Measurements from ENCODE around the gene FAM168B. TPM values are rescaled to one million over a fixed set of nuclear protein-coding genes. Genes with fewer than 3 reads are reported as not detected.

The FAM168B gene
- total RNA-seq, 1 experiment from 2014 or later: 119 TPM

DNA sequence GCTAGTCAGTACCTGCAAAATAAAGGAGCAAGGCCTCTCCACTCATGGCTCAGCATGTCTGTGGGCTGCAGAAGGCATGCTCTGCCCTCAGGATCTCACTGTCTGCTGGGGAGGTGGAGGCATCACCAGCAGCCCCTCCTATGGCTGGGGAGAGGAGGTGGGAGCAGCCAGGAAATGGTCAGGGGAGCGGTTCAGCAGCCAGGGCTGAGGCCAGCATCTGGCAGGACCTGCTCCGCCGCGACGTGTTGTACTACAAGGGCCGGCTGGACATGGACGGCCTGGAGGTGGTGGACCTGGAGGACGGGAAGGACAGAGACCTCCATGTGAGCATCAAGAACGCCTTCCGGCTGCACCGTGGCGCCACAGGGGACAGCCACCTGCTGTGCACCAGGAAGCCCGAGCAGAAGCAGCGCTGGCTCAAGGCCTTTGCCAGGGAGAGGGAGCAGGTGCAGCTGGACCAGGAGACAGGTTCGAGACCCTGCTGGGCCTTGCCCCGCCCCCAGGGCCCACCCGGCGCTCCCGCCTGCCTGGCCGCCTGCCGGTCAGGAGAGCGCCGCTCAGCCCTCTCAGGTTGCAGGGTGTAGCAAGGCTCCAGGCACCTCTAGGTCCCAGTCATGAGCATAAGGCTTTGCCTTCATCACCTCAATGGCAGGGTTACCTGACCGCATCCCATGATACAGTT, 49.0 kb downstream of the FAM168B start:
- CTCF ChIA-PET: no interaction called here
- Histone ChIP-seq H3K4me1 (no peaks in the 10 kb centered on the region), H3K4me3 (ENCODE audit: low read depth, low read length) (no peak overlapping the region), H3K27me3 (replicated peaks; ENCODE audit: control insufficient read depth, insufficient read depth, low read length) (no peaks in the 10 kb centered on the region), H3K9me3 (no peaks in the 10 kb centered on the region), H3K36me3 (ENCODE audit: control insufficient read depth, insufficient read depth, low read length) (peaks cover 2% of the 10 kb centered on the region; the same call in 1 of the 2 replicates)
- POLR2A ChIA-PET: no interaction called here
- Mint-ChIP-seq H3K27me3 (ENCODE audit: insufficient read depth, unreplicated experiment) (no peaks in the 10 kb centered on the region), H3K4me1 (ENCODE audit: low read depth, unreplicated experiment) (no peaks in the 10 kb centered on the region), H3K9me3 (ENCODE audit: unreplicated experiment) (no peaks in the 10 kb centered on the region), H3K36me3 (ENCODE audit: insufficient read depth, unreplicated experiment) (peaks cover 34% of the 10 kb centered on the region), H3K4me3 (ENCODE audit: unreplicated experiment) (no peak overlapping the region), H3K27ac (ENCODE audit: unreplicated experiment) (peak overlapping the region; percentile 6)
- no TSS peak for BruUV-seq (replicated peaks)
- no peak for DNase-seq
- TF ChIP-seq, protein P1, sequence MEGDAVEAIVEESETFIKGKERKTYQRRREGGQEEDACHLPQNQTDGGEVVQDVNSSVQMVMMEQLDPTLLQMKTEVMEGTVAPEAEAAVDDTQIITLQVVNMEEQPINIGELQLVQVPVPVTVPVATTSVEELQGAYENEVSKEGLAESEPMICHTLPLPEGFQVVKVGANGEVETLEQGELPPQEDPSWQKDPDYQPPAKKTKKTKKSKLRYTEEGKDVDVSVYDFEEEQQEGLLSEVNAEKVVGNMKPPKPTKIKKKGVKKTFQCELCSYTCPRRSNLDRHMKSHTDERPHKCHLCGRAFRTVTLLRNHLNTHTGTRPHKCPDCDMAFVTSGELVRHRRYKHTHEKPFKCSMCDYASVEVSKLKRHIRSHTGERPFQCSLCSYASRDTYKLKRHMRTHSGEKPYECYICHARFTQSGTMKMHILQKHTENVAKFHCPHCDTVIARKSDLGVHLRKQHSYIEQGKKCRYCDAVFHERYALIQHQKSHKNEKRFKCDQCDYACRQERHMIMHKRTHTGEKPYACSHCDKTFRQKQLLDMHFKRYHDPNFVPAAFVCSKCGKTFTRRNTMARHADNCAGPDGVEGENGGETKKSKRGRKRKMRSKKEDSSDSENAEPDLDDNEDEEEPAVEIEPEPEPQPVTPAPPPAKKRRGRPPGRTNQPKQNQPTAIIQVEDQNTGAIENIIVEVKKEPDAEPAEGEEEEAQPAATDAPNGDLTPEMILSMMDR (IDR thresholded peaks at IDR 0.05; ENCODE audit: insufficient read depth in 1 of 2, low read depth in 1 of 2, low read length in 1 of 2, severe bottlenecking in 1 of 2, unreplicated experiment in 1 of 2): no peak
- intact Hi-C loops (cut with micrococcal nuclease; ENCODE audit: unreplicated experiment): no loop called here

DNA sequence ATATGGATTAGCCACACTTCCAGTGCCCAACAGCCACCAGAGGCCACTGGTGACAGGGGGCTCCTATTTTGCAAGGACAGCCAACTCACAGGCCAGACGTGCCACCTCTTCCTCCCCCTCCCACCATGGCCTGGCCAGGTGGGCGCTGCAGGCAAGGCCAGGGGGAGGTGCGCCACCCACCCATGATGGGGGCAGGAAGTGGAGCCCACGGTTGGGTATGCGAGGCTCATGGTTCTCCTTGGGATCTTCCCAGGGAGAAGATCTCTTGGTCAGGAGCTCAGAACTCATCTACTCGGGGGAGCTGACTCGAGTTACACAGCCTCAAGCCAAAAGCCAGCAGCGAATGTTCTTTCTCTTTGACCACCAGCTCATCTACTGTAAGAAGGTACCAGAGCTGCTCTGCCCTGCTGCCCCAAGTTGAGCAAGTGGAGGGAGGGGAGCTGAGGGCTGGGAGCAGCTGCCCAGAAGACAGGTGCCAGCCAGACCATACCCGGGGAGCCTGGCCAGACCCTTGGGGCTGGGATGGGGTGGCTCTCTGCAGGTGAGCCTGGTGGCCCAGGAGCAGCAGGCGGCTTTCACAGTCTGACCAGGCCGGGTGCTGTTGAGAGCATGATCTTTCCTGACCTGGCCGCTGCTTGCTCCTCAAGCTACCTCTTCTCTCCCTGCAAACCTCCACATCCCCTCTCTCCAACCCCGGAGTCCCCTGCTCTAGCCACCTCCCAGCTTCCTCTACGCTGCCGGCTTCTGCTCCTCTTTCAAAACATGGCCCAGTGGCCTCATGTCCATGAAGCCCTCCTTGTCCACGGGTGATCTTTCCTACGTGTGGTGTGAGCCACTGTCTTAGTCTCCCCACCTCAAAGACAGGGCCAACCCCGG, 49.8 kb downstream of the FAM168B start:
- Mint-ChIP-seq H3K4me1 (ENCODE audit: low read depth, unreplicated experiment) (no peaks in the 10 kb centered on the region), H3K4me3 (ENCODE audit: unreplicated experiment) (no peak overlapping the region), H3K27me3 (ENCODE audit: insufficient read depth, unreplicated experiment) (no peaks in the 10 kb centered on the region), H3K27ac (ENCODE audit: unreplicated experiment) (peak overlapping the region; percentile 6), H3K36me3 (ENCODE audit: insufficient read depth, unreplicated experiment) (peaks cover 29% of the 10 kb centered on the region), H3K9me3 (ENCODE audit: unreplicated experiment) (no peaks in the 10 kb centered on the region)
- no peaks in the 10 kb centered on the region for H3K9me3 ChIP-seq
- H3K36me3 ChIP-seq (ENCODE audit: control insufficient read depth, insufficient read depth, low read length): no peaks in the 10 kb centered on the region; the same call in 1 of the 2 replicates
- ChIA-PET POLR2A (no interaction called here), CTCF (no interaction called here)
- no peak overlapping the region for H3K4me3 ChIP-seq (ENCODE audit: low read depth, low read length)
- no peaks in the 10 kb centered on the region for H3K27me3 ChIP-seq (replicated peaks; ENCODE audit: control insufficient read depth, insufficient read depth, low read length)
- DNase-seq: no peak
- intact Hi-C loops (cut with micrococcal nuclease; ENCODE audit: unreplicated experiment): no loop called here
- TF ChIP-seq, protein P1 (IDR thresholded peaks at IDR 0.05; ENCODE audit: insufficient read depth in 1 of 2, low read depth in 1 of 2, low read length in 1 of 2, severe bottlenecking in 1 of 2, unreplicated experiment in 1 of 2): no peak
- no TSS peak for BruUV-seq (replicated peaks)
- H3K4me1 ChIP-seq: no peaks in the 10 kb centered on the region

DNA sequence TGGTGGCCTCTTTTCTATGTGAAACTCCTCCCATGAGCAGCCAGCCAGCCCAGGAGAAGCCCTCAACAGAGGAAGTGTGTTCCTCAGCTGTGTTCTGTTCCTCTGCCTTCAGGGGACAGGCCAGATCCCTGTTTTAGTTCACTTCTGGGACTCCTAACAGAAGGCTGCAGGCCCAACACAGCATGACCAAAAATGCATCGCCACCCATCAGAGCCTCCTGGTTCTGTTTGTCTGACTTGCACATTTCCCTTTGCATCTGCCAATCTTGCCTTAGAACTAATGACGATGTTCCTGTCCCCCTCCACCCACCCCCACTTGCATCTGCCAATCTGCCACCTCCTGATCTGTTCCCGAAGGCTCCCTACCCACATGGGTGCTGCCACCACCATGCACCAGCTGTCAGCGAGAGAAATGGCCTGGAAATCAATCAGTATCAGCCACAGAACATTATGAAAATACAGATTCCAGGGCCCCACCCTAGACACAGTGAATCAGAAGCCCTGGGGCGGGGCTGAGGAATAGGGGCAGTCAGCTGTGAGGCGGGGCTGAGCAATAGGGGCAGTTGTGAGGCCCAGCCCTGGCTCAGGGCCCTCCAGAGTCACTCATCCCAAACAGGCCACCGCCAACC, 51.0 kb downstream of the FAM168B start:
- H3K27me3 Mint-ChIP-seq (ENCODE audit: insufficient read depth, unreplicated experiment): no peaks in the 10 kb centered on the region
- H3K36me3 Mint-ChIP-seq (ENCODE audit: insufficient read depth, unreplicated experiment): peaks cover 23% of the 10 kb centered on the region
- H3K4me3 Mint-ChIP-seq (ENCODE audit: unreplicated experiment): no peak overlapping the region
- H3K9me3 ChIP-seq: no peaks in the 10 kb centered on the region
- no peak overlapping the region for H3K27ac Mint-ChIP-seq (ENCODE audit: unreplicated experiment)
- intact Hi-C loops (cut with micrococcal nuclease; ENCODE audit: unreplicated experiment): no loop called here
- H3K9me3 Mint-ChIP-seq (ENCODE audit: unreplicated experiment): no peaks in the 10 kb centered on the region
- no peaks in the 10 kb centered on the region for H3K4me1 Mint-ChIP-seq (ENCODE audit: low read depth, unreplicated experiment)
- no TSS peak for BruUV-seq (replicated peaks)
- POLR2A ChIA-PET: no interaction called here
- H3K27me3 ChIP-seq (replicated peaks; ENCODE audit: control insufficient read depth, insufficient read depth, low read length): no peaks in the 10 kb centered on the region
- TF ChIP-seq, protein P1 (IDR thresholded peaks at IDR 0.05; ENCODE audit: insufficient read depth in 1 of 2, low read depth in 1 of 2, low read length in 1 of 2, severe bottlenecking in 1 of 2, unreplicated experiment in 1 of 2): no peak
- H3K4me1 ChIP-seq: no peaks in the 10 kb centered on the region
- CTCF ChIA-PET: no interaction called here
- H3K4me3 ChIP-seq (ENCODE audit: low read depth, low read length): no peak overlapping the region
- no peak for DNase-seq
- no peaks in the 10 kb centered on the region for H3K36me3 ChIP-seq (ENCODE audit: control insufficient read depth, insufficient read depth, low read length)

Measured in Caco-2 (cell line).